ENCODE measurements around the gene THEM5. TPM values are rescaled to one million over a fixed set of nuclear protein-coding genes. Genes with fewer than 3 reads are reported as not detected.

The THEM5 gene
- total RNA-seq, 1 experiment from 2014 or later: not detected

DNA sequence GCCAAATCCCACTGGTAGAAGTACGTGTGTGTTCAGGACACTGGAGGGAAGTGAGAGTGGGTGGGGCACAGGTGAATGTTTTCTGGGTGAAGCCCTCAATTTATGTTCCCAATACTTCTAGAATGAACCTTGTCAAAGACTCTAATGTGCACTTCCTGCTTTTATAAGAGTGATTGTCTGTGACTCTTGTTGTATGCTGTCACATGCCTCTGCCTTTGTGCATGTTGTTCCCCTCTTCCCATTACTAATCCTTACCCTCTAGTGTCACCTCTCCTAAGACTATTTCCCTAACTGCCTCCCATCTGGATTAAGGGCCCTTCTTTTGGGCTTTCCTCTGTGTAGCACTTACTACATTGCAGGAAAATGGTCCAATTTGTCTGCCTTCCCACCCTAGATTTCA is 45.7 kb downstream of the THEM5 start:
- H3K36me3 ChIP-seq (ENCODE audit: low read depth): no peaks in the 10 kb centered on the region
- H3F3A ChIP-seq (ENCODE audit: insufficient read depth, low read depth): no peaks in the 10 kb centered on the region
- no TSS peak for BruUV-seq (replicated peaks)
- no peaks in the 10 kb centered on the region for H3K4me1 ChIP-seq (replicated peaks; ENCODE audit: insufficient read depth)
- intact Hi-C loops (cut with micrococcal nuclease; ENCODE audit: unreplicated experiment): no loop called here
- no peak overlapping the region for H3K4me2 ChIP-seq
- H4K20me1 ChIP-seq (ENCODE audit: insufficient read depth): no peaks in the 10 kb centered on the region
- H3K4me3 ChIP-seq: no peak overlapping the region
- no peaks in the 10 kb centered on the region for H3K79me2 ChIP-seq (ENCODE audit: low read depth)
- peaks cover 3% of the 10 kb centered on the region; the same call in 1 of the 2 replicates for H3K27me3 ChIP-seq (ENCODE audit: insufficient read depth, low read depth)
- ChIA-PET CTCF (no interaction called here), POLR2A (ENCODE audit: unreplicated experiment) (interaction anchor here (0.6 kb wide), 1 partner anchor 13 kb away, joined by 3 read pairs; no protein-coding TSS in a partner anchor)
- no peaks in the 10 kb centered on the region for H3K9me2 ChIP-seq (ENCODE audit: insufficient read depth)
- no peaks in the 10 kb centered on the region for H3K9me3 ChIP-seq (ENCODE audit: insufficient read depth, low read depth)
- TF ChIP-seq, protein P1, sequence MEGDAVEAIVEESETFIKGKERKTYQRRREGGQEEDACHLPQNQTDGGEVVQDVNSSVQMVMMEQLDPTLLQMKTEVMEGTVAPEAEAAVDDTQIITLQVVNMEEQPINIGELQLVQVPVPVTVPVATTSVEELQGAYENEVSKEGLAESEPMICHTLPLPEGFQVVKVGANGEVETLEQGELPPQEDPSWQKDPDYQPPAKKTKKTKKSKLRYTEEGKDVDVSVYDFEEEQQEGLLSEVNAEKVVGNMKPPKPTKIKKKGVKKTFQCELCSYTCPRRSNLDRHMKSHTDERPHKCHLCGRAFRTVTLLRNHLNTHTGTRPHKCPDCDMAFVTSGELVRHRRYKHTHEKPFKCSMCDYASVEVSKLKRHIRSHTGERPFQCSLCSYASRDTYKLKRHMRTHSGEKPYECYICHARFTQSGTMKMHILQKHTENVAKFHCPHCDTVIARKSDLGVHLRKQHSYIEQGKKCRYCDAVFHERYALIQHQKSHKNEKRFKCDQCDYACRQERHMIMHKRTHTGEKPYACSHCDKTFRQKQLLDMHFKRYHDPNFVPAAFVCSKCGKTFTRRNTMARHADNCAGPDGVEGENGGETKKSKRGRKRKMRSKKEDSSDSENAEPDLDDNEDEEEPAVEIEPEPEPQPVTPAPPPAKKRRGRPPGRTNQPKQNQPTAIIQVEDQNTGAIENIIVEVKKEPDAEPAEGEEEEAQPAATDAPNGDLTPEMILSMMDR (conservative IDR thresholded peaks at IDR 0.05): no peak
- no peak for TF ChIP-seq EZH2 (IDR thresholded peaks at IDR 0.05; ENCODE audit: low read depth)
- H2AFZ ChIP-seq: no peak overlapping the region
- DNase-seq: no peak
- H3K27ac ChIP-seq: no peak overlapping the region

DNA sequence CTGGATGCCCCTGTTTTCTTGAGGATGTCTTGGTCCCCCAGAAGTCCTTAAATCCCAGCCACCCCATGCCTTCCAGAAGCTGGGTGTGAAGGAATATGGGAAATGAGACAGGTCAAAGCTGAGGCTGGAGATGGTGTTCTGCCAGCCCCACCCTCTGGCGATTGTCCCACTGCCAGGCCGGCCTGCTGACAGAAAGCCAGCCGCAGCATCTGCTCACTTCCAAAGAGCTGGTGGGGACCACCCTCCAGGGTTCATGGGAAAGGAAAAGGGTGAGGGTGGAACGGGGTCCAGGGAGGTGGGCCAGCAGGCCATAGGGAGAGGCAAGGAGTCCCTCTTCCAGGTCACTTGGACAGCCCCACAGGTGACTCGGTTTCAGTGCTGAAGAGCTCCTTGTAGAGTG is 46.4 kb downstream of the THEM5 start:
- POLR2A ChIA-PET (ENCODE audit: unreplicated experiment): no interaction called here

DNA sequence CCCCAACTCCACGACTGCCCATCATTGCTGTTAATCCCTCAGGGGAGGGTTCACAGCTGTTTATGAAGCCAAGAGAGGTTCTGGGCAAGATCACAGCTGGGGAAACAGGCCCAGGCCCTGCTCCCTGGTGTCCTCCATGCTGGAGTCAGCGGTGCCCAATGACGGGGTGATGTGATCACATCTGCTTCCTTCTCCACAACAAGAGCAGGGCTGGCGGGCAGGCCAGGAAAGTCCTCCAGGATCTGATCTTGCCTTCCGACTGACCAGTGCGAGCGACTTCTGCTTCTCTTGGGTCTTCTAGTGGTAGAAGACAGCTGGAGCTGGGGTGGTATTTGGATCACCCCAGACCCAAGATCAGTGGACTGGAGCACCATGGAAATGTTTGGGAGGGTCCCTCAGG is 47.3 kb downstream of the THEM5 start:
- Histone ChIP-seq H3K27ac (no peak overlapping the region), H3K79me2 (ENCODE audit: low read depth) (no peaks in the 10 kb centered on the region), H4K20me1 (ENCODE audit: insufficient read depth) (no peaks in the 10 kb centered on the region), H3K36me3 (ENCODE audit: low read depth) (no peaks in the 10 kb centered on the region), H3F3A (ENCODE audit: insufficient read depth, low read depth) (no peaks in the 10 kb centered on the region), H3K4me1 (replicated peaks; ENCODE audit: insufficient read depth) (no peaks in the 10 kb centered on the region), H3K9me2 (ENCODE audit: insufficient read depth) (no peaks in the 10 kb centered on the region), H3K9me3 (ENCODE audit: insufficient read depth, low read depth) (no peaks in the 10 kb centered on the region), H3K4me2 (no peak overlapping the region), H3K4me3 (no peak overlapping the region), H3K27me3 (ENCODE audit: insufficient read depth, low read depth) (peaks cover 3% of the 10 kb centered on the region; the same call in 1 of the 2 replicates), H2AFZ (no peak overlapping the region)
- intact Hi-C loops (cut with micrococcal nuclease; ENCODE audit: unreplicated experiment): no loop called here
- DNase-seq: no peak
- no peak for TF ChIP-seq EZH2 (IDR thresholded peaks at IDR 0.05; ENCODE audit: low read depth)
- TF ChIP-seq, protein P1 (conservative IDR thresholded peaks at IDR 0.05): no peak
- POLR2A ChIA-PET (ENCODE audit: unreplicated experiment): no interaction called here
- CTCF ChIA-PET: no interaction called here
- no TSS peak for BruUV-seq (replicated peaks)

More for the DNA sequence above, 46.4 kb downstream of the THEM5 start:
- TF ChIP-seq, protein P1 (conservative IDR thresholded peaks at IDR 0.05): no peak
- no peak for TF ChIP-seq EZH2 (IDR thresholded peaks at IDR 0.05; ENCODE audit: low read depth)
- no peaks in the 10 kb centered on the region for H3K4me1 ChIP-seq (replicated peaks; ENCODE audit: insufficient read depth)
- no peak overlapping the region for H3K27ac ChIP-seq
- H2AFZ ChIP-seq: no peak overlapping the region
- H4K20me1 ChIP-seq (ENCODE audit: insufficient read depth): no peaks in the 10 kb centered on the region
- no peaks in the 10 kb centered on the region for H3K9me3 ChIP-seq (ENCODE audit: insufficient read depth, low read depth)
- H3K79me2 ChIP-seq (ENCODE audit: low read depth): no peaks in the 10 kb centered on the region
- intact Hi-C loops (cut with micrococcal nuclease; ENCODE audit: unreplicated experiment): no loop called here
- no peaks in the 10 kb centered on the region for H3K9me2 ChIP-seq (ENCODE audit: insufficient read depth)
- no peak for DNase-seq
- no peak overlapping the region for H3K4me3 ChIP-seq
- CTCF ChIA-PET: no interaction called here
- H3K36me3 ChIP-seq (ENCODE audit: low read depth): no peaks in the 10 kb centered on the region
- no TSS peak for BruUV-seq (replicated peaks)
- H3K4me2 ChIP-seq: no peak overlapping the region
- H3K27me3 ChIP-seq (ENCODE audit: insufficient read depth, low read depth): peaks cover 3% of the 10 kb centered on the region; the same call in 1 of the 2 replicates
- no peaks in the 10 kb centered on the region for H3F3A ChIP-seq (ENCODE audit: insufficient read depth, low read depth)

Data from PC-9 (cell line).